ENCODE measurements around the gene EYA4. TPM values are rescaled to one million over a fixed set of nuclear protein-coding genes. Genes with fewer than 3 reads are reported as not detected.

The EYA4 gene
- total RNA-seq, 3 donors from 2014 or later: 0.33 to 4.2 (median 0.44) TPM

GRCh38 chr6:133306931-133307330 is 65.8 kb downstream of the EYA4 start:
- no peaks in the 10 kb centered on the region for H3K4me1 ChIP-seq
- H3K4me3 ChIP-seq: no peak overlapping the region
- no peaks in the 10 kb centered on the region for H3K27me3 ChIP-seq
- H3K36me3 ChIP-seq: no peaks in the 10 kb centered on the region
- intact Hi-C loops (cut with DNase I; ENCODE audit: low total_unique reads): no loop called here
- TF ChIP-seq, protein P1, sequence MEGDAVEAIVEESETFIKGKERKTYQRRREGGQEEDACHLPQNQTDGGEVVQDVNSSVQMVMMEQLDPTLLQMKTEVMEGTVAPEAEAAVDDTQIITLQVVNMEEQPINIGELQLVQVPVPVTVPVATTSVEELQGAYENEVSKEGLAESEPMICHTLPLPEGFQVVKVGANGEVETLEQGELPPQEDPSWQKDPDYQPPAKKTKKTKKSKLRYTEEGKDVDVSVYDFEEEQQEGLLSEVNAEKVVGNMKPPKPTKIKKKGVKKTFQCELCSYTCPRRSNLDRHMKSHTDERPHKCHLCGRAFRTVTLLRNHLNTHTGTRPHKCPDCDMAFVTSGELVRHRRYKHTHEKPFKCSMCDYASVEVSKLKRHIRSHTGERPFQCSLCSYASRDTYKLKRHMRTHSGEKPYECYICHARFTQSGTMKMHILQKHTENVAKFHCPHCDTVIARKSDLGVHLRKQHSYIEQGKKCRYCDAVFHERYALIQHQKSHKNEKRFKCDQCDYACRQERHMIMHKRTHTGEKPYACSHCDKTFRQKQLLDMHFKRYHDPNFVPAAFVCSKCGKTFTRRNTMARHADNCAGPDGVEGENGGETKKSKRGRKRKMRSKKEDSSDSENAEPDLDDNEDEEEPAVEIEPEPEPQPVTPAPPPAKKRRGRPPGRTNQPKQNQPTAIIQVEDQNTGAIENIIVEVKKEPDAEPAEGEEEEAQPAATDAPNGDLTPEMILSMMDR (IDR thresholded peaks at IDR 0.05): no peak
- TF ChIP-seq POLR2AphosphoS5 (IDR thresholded peaks at IDR 0.05): no peak
- no peak for TF ChIP-seq POLR2A (IDR thresholded peaks at IDR 0.05)
- no peak for DNase-seq (ENCODE audit: low spot score in 2 of 2)
- H3K9me3 ChIP-seq: no peaks in the 10 kb centered on the region
- no peak overlapping the region for H3K27ac ChIP-seq

DNA sequence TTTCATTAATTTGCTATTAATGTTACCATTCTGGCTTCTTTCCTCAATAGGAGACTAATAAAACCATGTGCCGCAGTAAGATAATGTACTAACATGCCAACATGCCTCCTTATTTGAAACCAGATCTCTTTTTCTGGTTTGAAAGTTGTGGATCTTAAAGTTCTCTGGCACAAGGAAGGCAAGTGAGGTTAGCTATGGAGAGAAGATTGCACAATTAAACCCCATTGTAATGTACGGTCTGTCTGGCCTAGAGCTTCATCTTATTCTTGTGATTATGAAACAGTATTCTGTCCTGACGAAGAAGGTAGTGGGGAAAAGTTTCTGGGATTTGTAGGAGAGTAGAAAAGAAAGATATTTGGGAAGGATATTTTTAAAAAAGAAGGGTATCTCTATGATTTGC is 68.4 kb downstream of the EYA4 start:
- Histone ChIP-seq H3K4me1 (no peaks in the 10 kb centered on the region), H3K9me3 (no peaks in the 10 kb centered on the region), H3K27me3 (no peaks in the 10 kb centered on the region), H3K36me3 (no peaks in the 10 kb centered on the region), H3K4me3 (no peak overlapping the region), H3K27ac (no peak overlapping the region)
- intact Hi-C loops (cut with DNase I; ENCODE audit: low total_unique reads): no loop called here
- DNase-seq (ENCODE audit: low spot score in 2 of 2): no peak
- TF ChIP-seq, protein P1 (IDR thresholded peaks at IDR 0.05): no peak
- TF ChIP-seq POLR2AphosphoS5 (IDR thresholded peaks at IDR 0.05): no peak
- TF ChIP-seq POLR2A (IDR thresholded peaks at IDR 0.05): no peak

- Histone ChIP-seq H3K4me3 (no peak overlapping the region), H3K4me1 (no peaks in the 10 kb centered on the region), H3K36me3 (no peaks in the 10 kb centered on the region), H3K27ac (no peak overlapping the region), H3K9me3 (no peaks in the 10 kb centered on the region), H3K27me3 (no peaks in the 10 kb centered on the region)
- DNase-seq (ENCODE audit: low spot score in 2 of 2): no peak
- intact Hi-C loops (cut with DNase I; ENCODE audit: low total_unique reads): no loop called here
- TF ChIP-seq, protein P1 (IDR thresholded peaks at IDR 0.05): no peak
- TF ChIP-seq POLR2A (IDR thresholded peaks at IDR 0.05) (no peak), POLR2AphosphoS5 (IDR thresholded peaks at IDR 0.05) (no peak)
Measured at GRCh38 chr6:133312006-133312405, 70.8 kb downstream of the EYA4 start.

GRCh38 chr6:133313068-133313467 is 71.9 kb downstream of the EYA4 start:
- TF ChIP-seq POLR2AphosphoS5 (IDR thresholded peaks at IDR 0.05): no peak
- TF ChIP-seq, protein P1 (IDR thresholded peaks at IDR 0.05): no peak
- no peak for TF ChIP-seq POLR2A (IDR thresholded peaks at IDR 0.05)
- no peaks in the 10 kb centered on the region for H3K4me1 ChIP-seq
- no peaks in the 10 kb centered on the region for H3K27me3 ChIP-seq
- no peak overlapping the region for H3K27ac ChIP-seq
- no peak overlapping the region for H3K4me3 ChIP-seq
- no peak for DNase-seq (ENCODE audit: low spot score in 2 of 2)
- intact Hi-C loops (cut with DNase I; ENCODE audit: low total_unique reads): no loop called here
- H3K9me3 ChIP-seq: no peaks in the 10 kb centered on the region
- H3K36me3 ChIP-seq: no peaks in the 10 kb centered on the region

GRCh38 chr6:133314947-133315346 is 73.8 kb downstream of the EYA4 start:
- H3K4me3 ChIP-seq: no peak overlapping the region
- no peaks in the 10 kb centered on the region for H3K36me3 ChIP-seq
- H3K4me1 ChIP-seq: no peaks in the 10 kb centered on the region
- no peaks in the 10 kb centered on the region for H3K9me3 ChIP-seq
- H3K27me3 ChIP-seq: no peaks in the 10 kb centered on the region
- TF ChIP-seq, protein P1 (IDR thresholded peaks at IDR 0.05): no peak
- TF ChIP-seq POLR2A (IDR thresholded peaks at IDR 0.05) (no peak), POLR2AphosphoS5 (IDR thresholded peaks at IDR 0.05) (no peak)
- DNase-seq (ENCODE audit: low spot score in 2 of 2): no peak
- intact Hi-C loops (cut with DNase I; ENCODE audit: low total_unique reads): no loop called here
- H3K27ac ChIP-seq: no peak overlapping the region

Measured in breast epithelium (tissue), 4 donors.